ENCODE results near the gene OVAAL. TPM values are rescaled to one million over a fixed set of nuclear protein-coding genes. Genes with fewer than 3 reads are reported as not detected.

Gene OVAAL
- total and polyA plus RNA-seq, 2 donors (not counting 3 experiments of a cell fraction or from before 2014, with no cell fraction given) = 0.04 TPM; not detected in 1

DNA sequence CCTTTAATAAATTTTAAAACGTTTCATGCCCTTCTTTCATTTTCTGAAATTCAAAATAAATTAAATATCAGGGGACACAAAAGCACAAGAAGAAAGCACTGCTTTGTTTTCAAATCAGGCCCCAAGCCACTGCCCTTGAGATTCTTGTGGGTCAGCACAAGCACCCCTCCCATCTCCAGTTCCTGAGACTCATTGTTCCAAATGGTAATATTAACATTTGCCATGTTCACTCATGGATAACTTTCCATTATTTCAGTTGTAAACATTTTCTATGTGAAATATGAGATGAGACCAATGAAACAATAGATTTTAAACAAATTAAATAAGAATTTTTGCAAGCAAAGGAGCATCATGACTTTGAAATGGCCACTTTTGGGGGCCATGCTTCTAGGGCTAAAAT lies 7.7 kb downstream of the OVAAL start:
- no peaks in the 10 kb centered on the region for H3K9me3 ChIP-seq (replicated peaks; ENCODE audit: control insufficient read depth, insufficient read depth, low read length)
- FAIRE-seq (peak; percentile 43), DNase-seq (ENCODE audit: low read depth, low spot score) (peak; percentile 73)
- peaks cover 12% of the 10 kb centered on the region for H3K4me1 ChIP-seq (ENCODE audit: control insufficient read depth, extremely low read depth, insufficient read depth, low read length)
- H3K9me1 ChIP-seq (replicated peaks; ENCODE audit: control insufficient read depth, extremely low read depth, insufficient read depth, low read length) = no peaks in the 10 kb centered on the region
- peak overlapping the region; percentile 8 for H3K27ac ChIP-seq (ENCODE audit: insufficient read depth, low read depth, low read length)
- H3K4me2 ChIP-seq (ENCODE audit: insufficient read depth, low read length) = peak overlapping the region; percentile 23
- TF ChIP-seq POLR2A (IDR thresholded peaks at IDR 0.05; ENCODE audit: low read depth, low read length) = no peak
- TF ChIP-seq GATA2 (IDR thresholded peaks at IDR 0.05; ENCODE audit: insufficient read depth, insufficient read length, low read depth, low read length) = no peak
- TF ChIP-seq JUN (IDR thresholded peaks at IDR 0.05; ENCODE audit: borderline replicate concordance, insufficient read depth, insufficient read length, low read depth) = no peak
- TF ChIP-seq MYC (IDR thresholded peaks at IDR 0.05; ENCODE audit: low read depth, low read length) = no peak
- intact Hi-C loops (cut with micrococcal nuclease) (no loop called here), dilution Hi-C loops (cut with MboI; ENCODE audit: extremely low pct_ligation_motif_present, low sequenced_read_pairs) (no loop called here)
- ChIA-PET CTCF (interaction anchor here (0.6 to 2.0 kb wide), 4 partner anchors 19 to 296 kb away, joined by 3 to 7 read pairs (median 4); no protein-coding TSS in a partner anchor), POLR2A (no interaction called here)
- no peaks in the 10 kb centered on the region for H4K20me1 ChIP-seq (replicated peaks; ENCODE audit: control insufficient read depth, extremely low read depth, insufficient read depth, low read length)
- no peak overlapping the region for H3K9ac ChIP-seq (replicated peaks; ENCODE audit: extremely low read depth, insufficient read depth, low read length)
- H3K36me3 ChIP-seq (ENCODE audit: control insufficient read depth in 2 of 2, extremely low read depth in 1 of 2, insufficient read depth in 2 of 2, low read length in 2 of 2) = no peaks in the 10 kb centered on the region
- peaks cover 4 to 5% of the 10 kb centered on the region in 2 experiments for H3K27me3 ChIP-seq (ENCODE audit: control insufficient read depth in 2 of 2, insufficient read depth in 2 of 2, low read length in 2 of 2)
- no TSS peak for BruUV-seq (replicated peaks)
- H2AFZ ChIP-seq (ENCODE audit: low read depth, low read length) = no peak overlapping the region
- no peak overlapping the region for H3K4me3 ChIP-seq (replicated peaks in 1 of 3; ENCODE audit: insufficient read depth in 1 of 3, low read depth in 1 of 3, low read length in 3 of 3)
- H3K79me2 ChIP-seq (ENCODE audit: control insufficient read depth, insufficient read depth, low read length) = no peaks in the 10 kb centered on the region

DNA sequence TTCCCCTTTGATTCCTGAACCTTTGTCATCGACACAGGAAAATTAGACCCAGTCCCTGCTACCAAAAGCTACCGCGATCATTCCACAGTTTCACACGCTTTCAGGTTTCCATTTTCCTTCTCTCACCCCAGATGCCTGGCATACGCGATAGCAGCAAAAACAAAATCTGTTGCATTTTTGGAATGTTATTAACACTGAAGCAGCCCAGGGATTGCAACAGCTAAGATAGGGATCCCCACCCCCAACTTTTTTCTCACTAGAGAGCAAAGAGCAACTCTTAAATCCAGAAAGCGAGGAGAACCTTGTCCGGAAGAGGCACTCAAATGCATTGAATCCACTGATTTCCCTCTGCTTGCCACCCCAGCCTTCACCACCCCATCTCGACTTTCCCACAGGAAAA lies 8.9 kb downstream of the OVAAL start:
- no TSS peak for BruUV-seq (replicated peaks)
- H3K9me3 ChIP-seq (replicated peaks; ENCODE audit: control insufficient read depth, insufficient read depth, low read length) = no peaks in the 10 kb centered on the region
- H3K4me2 ChIP-seq (ENCODE audit: insufficient read depth, low read length) = no peak overlapping the region
- dilution Hi-C loops (cut with MboI; ENCODE audit: extremely low pct_ligation_motif_present, low sequenced_read_pairs) = no loop called here
- ChIA-PET CTCF (no interaction called here), POLR2A (no interaction called here)
- no peaks in the 10 kb centered on the region for H3K36me3 ChIP-seq (ENCODE audit: control insufficient read depth in 2 of 2, extremely low read depth in 1 of 2, insufficient read depth in 2 of 2, low read length in 2 of 2)
- DNase-seq (ENCODE audit: low read depth, low spot score) = no peak
- H4K20me1 ChIP-seq (replicated peaks; ENCODE audit: control insufficient read depth, extremely low read depth, insufficient read depth, low read length) = no peaks in the 10 kb centered on the region
- FAIRE-seq = no peak
- H3K4me3 ChIP-seq (replicated peaks in 1 of 3; ENCODE audit: insufficient read depth in 1 of 3, low read depth in 1 of 3, low read length in 3 of 3) = no peak overlapping the region
- TF ChIP-seq MYC (IDR thresholded peaks at IDR 0.05; ENCODE audit: low read depth, low read length) (no peak), POLR2A (IDR thresholded peaks at IDR 0.05; ENCODE audit: low read depth, low read length) (no peak), EZH2 (IDR thresholded peaks at IDR 0.05; ENCODE audit: borderline replicate concordance, low read depth, low read length, severe bottlenecking) (no peak), FOS (IDR thresholded peaks at IDR 0.05; ENCODE audit: borderline replicate concordance, insufficient read depth, low read length) (no peak), JUN (IDR thresholded peaks at IDR 0.05; ENCODE audit: borderline replicate concordance, insufficient read depth, insufficient read length, low read depth) (no peak), POLR2AphosphoS5 (IDR thresholded peaks at IDR 0.05; ENCODE audit: insufficient read depth, low read depth, low read length) (no peak), GATA2 (IDR thresholded peaks at IDR 0.05; ENCODE audit: insufficient read depth, insufficient read length, low read depth, low read length) (no peak)
- TF ChIP-seq, protein P1, sequence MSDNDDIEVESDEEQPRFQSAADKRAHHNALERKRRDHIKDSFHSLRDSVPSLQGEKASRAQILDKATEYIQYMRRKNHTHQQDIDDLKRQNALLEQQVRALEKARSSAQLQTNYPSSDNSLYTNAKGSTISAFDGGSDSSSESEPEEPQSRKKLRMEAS (IDR thresholded peaks at IDR 0.05; ENCODE audit: insufficient read depth, insufficient read length) = no peak
- TF ChIP-seq, protein P2, sequence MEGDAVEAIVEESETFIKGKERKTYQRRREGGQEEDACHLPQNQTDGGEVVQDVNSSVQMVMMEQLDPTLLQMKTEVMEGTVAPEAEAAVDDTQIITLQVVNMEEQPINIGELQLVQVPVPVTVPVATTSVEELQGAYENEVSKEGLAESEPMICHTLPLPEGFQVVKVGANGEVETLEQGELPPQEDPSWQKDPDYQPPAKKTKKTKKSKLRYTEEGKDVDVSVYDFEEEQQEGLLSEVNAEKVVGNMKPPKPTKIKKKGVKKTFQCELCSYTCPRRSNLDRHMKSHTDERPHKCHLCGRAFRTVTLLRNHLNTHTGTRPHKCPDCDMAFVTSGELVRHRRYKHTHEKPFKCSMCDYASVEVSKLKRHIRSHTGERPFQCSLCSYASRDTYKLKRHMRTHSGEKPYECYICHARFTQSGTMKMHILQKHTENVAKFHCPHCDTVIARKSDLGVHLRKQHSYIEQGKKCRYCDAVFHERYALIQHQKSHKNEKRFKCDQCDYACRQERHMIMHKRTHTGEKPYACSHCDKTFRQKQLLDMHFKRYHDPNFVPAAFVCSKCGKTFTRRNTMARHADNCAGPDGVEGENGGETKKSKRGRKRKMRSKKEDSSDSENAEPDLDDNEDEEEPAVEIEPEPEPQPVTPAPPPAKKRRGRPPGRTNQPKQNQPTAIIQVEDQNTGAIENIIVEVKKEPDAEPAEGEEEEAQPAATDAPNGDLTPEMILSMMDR (IDR thresholded peaks at IDR 0.05; ENCODE audit: extremely low read depth in 1 of 2, insufficient read depth in 1 of 2, low read depth in 1 of 2, low read length in 2 of 2) = no peak
- intact Hi-C loops (cut with micrococcal nuclease) = no loop called here
- no peak overlapping the region for H3K9ac ChIP-seq (replicated peaks; ENCODE audit: extremely low read depth, insufficient read depth, low read length)
- H3K4me1 ChIP-seq (ENCODE audit: control insufficient read depth, extremely low read depth, insufficient read depth, low read length) = peaks cover 12% of the 10 kb centered on the region
- H3K9me1 ChIP-seq (replicated peaks; ENCODE audit: control insufficient read depth, extremely low read depth, insufficient read depth, low read length) = no peaks in the 10 kb centered on the region
- H3K27ac ChIP-seq (ENCODE audit: insufficient read depth, low read depth, low read length) = no peak overlapping the region
- H3K27me3 ChIP-seq (ENCODE audit: control insufficient read depth in 2 of 2, insufficient read depth in 2 of 2, low read length in 2 of 2) = peaks cover 4 to 6% of the 10 kb centered on the region in 2 experiments
- H3K79me2 ChIP-seq (ENCODE audit: control insufficient read depth, insufficient read depth, low read length) = no peaks in the 10 kb centered on the region
- no peak overlapping the region for H2AFZ ChIP-seq (ENCODE audit: low read depth, low read length)
